ENCODE results near the gene RGS14. TPM values are rescaled to one million over a fixed set of nuclear protein-coding genes. Genes with fewer than 3 reads are reported as not detected.

The RGS14 gene
- total RNA-seq, 4 donors from 2014 or later, result 38.5 to 85.9 (median 68.8) TPM

DNA sequence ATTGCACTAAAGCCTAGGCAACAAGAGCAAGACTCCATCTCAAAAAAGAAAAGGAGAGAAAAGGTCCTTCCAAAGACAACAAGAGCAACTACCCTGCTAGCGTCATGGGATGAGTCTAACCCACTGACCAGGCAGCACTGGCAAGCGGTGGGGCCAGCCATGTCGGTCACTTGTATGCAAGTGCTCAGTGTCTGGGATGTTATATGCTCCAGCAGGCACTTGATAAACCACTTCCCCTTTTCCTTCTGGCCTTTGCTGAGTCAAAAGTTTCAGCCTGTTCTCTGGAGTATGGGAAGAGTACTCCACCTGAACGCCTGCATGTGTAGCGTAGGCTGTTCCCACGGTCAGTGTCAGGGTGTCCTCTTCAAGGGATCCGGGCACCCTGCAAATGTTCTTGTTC, 36.8 kb upstream of the RGS14 start:
- peaks cover 3% of the 10 kb centered on the region for H3K4me1 ChIP-seq
- no peak for DNase-seq (ENCODE audit: low spot score in 2 of 2)
- 89% methylated on average over 7 of the region's 7 CpGs for WGBS
- TF ChIP-seq POLR2A (IDR thresholded peaks at IDR 0.05) (no peak), EP300 (IDR thresholded peaks at IDR 0.05) (no peak), POLR2AphosphoS5 (IDR thresholded peaks at IDR 0.05) (no peak)
- TF ChIP-seq, protein P1, sequence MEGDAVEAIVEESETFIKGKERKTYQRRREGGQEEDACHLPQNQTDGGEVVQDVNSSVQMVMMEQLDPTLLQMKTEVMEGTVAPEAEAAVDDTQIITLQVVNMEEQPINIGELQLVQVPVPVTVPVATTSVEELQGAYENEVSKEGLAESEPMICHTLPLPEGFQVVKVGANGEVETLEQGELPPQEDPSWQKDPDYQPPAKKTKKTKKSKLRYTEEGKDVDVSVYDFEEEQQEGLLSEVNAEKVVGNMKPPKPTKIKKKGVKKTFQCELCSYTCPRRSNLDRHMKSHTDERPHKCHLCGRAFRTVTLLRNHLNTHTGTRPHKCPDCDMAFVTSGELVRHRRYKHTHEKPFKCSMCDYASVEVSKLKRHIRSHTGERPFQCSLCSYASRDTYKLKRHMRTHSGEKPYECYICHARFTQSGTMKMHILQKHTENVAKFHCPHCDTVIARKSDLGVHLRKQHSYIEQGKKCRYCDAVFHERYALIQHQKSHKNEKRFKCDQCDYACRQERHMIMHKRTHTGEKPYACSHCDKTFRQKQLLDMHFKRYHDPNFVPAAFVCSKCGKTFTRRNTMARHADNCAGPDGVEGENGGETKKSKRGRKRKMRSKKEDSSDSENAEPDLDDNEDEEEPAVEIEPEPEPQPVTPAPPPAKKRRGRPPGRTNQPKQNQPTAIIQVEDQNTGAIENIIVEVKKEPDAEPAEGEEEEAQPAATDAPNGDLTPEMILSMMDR (IDR thresholded peaks at IDR 0.05), result no peak
- H3K27me3 ChIP-seq, result no peaks in the 10 kb centered on the region
- no peak overlapping the region for H3K4me3 ChIP-seq
- H3K36me3 ChIP-seq, result no peaks in the 10 kb centered on the region
- H3K9me3 ChIP-seq, result no peaks in the 10 kb centered on the region
- H3K27ac ChIP-seq, result no peak overlapping the region

DNA sequence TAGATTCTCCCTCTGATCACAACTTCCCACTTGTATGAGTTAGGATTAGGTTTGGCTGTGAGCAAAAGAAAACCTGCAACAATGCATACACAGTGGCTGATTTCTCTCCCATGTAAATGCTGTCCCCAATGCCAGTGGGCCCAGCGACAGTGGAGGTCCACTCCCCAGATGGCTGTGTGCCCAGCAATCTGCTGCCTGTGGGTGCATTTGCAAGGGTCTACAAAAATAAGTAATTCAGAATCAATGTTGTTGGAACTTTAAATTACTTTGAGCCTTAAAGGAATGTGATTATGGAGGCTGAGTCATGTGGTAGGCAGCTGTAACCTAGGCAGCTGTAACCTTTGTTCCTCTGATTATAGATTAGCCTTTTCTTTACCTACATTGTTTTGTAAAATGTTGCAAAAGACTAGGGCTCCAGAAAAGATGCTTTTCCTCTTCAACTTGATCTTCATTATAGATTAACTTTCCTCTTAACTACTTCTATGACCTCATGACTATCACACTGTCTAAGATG, 31.8 kb upstream of the RGS14 start:
- TF ChIP-seq POLR2AphosphoS5 (IDR thresholded peaks at IDR 0.05), result no peak
- no peak for TF ChIP-seq POLR2A (IDR thresholded peaks at IDR 0.05)
- no peak for TF ChIP-seq EP300 (IDR thresholded peaks at IDR 0.05)
- TF ChIP-seq, protein P1 (IDR thresholded peaks at IDR 0.05), result no peak
- 80% methylated on average over 1 of the region's 1 CpG for WGBS
- DNase-seq (ENCODE audit: low spot score in 2 of 2), result no peak
- H3K36me3 ChIP-seq, result peaks cover 19% of the 10 kb centered on the region
- no peak overlapping the region for H3K4me3 ChIP-seq
- peaks cover 4% of the 10 kb centered on the region for H3K4me1 ChIP-seq
- H3K27me3 ChIP-seq, result no peaks in the 10 kb centered on the region
- no peaks in the 10 kb centered on the region for H3K9me3 ChIP-seq
- H3K27ac ChIP-seq, result no peak overlapping the region

DNA sequence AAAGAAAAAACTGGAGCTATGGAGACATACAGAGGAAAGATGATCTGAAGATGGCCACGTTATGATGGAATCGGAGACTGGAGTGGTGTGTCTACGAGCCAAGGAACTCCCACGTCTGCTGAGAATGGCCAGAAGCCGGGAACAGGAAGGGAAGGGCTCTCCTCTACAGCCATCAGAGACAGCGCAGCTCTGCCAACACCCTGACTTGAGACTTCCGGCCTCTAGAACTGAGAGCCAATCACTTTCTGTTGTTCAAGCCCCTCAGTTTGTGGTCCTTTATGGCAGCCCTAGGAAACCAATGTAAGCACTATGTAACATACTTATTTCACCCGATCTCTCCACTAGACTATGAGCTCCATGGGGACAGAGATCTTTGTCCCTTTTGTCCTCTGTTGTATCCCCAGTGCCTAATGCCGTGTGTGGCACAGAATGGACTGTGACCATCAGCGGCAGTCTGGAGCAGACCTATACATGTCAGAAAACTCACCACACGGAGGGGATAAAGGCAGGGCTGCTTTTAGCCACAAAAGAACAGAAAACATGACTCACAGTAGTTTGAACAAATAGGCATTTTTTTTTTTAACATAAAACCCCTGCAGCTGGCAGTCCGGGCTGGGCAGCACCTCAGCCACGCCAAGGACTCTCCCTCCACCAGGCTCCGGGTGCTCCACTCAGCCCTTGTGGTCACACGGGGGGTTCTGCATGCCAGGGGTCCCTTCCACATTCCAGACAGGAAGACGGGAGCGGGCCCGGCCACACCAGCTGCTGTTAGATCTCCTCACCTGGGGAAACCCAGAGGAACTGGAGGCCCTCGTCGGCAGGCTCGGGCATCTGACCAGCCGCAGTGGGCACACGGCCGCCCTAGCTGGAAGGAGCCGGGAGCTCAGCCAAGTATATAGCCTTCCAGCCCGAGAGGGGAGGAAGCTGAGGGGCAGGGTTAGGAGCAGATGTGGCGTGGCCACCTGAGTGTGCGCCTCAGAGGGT, 29.9 kb upstream of the RGS14 start:
- DNase-seq (ENCODE audit: low spot score in 2 of 2), result no peak
- Histone ChIP-seq H3K4me3 (no peak overlapping the region), H3K4me1 (peaks cover 4% of the 10 kb centered on the region), H3K9me3 (no peaks in the 10 kb centered on the region), H3K27ac (peak overlapping the region; percentile 64), H3K27me3 (no peaks in the 10 kb centered on the region), H3K36me3 (peaks cover 38% of the 10 kb centered on the region)
- WGBS, result 80% methylated on average over 24 of the region's 28 CpGs
- no peak for TF ChIP-seq POLR2A (IDR thresholded peaks at IDR 0.05)
- no peak for TF ChIP-seq EP300 (IDR thresholded peaks at IDR 0.05)
- TF ChIP-seq POLR2AphosphoS5 (IDR thresholded peaks at IDR 0.05), result no peak
- TF ChIP-seq, protein P1 (IDR thresholded peaks at IDR 0.05), result no peak

DNA sequence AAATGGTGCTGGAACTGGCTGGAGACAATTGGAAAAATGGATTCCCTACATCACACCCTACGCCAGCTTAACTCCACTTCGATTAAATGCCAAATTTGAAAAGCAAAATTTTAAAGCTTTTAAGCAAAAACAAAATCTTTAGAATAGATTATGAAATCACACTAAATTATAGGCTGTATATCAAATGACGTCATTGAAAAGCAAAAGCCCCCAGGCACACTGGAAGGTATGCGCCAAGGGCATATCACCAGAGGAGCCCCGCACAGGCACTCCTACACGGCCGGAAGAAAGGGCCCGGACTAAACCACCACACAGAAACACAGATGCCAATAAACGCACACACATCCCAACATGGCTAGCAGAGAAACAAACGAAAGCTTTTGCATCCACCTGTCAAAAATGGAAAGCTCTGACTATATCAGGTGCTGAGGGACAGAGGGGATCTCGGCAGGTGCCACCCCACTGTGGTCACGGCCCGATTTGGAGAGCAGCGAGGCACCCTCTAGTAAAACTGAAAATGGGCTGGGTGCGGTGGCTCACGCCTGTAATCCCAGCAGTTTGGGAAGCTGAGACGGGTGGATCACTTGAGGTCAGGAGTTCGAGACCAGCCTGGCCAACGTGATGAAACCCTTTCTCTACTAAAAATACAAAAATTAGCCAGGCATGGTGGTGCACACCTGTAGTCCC, 29.0 kb upstream of the RGS14 start:
- Histone ChIP-seq H3K9me3 (no peaks in the 10 kb centered on the region), H3K4me1 (peaks cover 4% of the 10 kb centered on the region), H3K27ac (no peak overlapping the region), H3K27me3 (no peaks in the 10 kb centered on the region), H3K4me3 (no peak overlapping the region), H3K36me3 (peaks cover 46% of the 10 kb centered on the region)
- no peak for TF ChIP-seq EP300 (IDR thresholded peaks at IDR 0.05)
- TF ChIP-seq, protein P1 (IDR thresholded peaks at IDR 0.05), result no peak
- WGBS, result 84% methylated on average over 19 of the region's 19 CpGs
- DNase-seq (ENCODE audit: low spot score in 2 of 2), result no peak

DNA sequence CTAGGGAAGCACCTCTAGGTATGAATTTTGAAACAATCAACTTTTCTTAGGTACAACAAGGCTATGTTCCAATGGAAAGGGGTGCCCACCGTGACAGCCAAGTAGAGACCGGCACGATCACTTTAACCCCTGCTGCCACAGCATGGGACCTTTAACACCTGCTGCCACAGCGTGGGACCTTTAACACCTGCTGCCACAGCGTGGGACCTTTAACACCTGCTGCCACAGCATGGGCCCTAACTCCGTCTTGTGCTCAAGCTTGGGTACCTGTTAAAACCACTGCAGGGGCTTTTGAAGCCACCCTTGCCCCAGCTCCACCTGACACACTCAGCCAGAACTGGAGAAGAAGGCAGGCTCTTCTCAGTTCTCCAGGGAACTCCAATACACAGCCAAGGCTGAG, 27.8 kb upstream of the RGS14 start:
- TF ChIP-seq, protein P1 (IDR thresholded peaks at IDR 0.05), result no peak
- TF ChIP-seq POLR2AphosphoS5 (IDR thresholded peaks at IDR 0.05) (no peak), EP300 (IDR thresholded peaks at IDR 0.05) (no peak), POLR2A (IDR thresholded peaks at IDR 0.05) (no peak)
- 87% methylated on average over 5 of the region's 6 CpGs for whole genome bisulfite sequencing
- Histone ChIP-seq H3K27me3 (no peaks in the 10 kb centered on the region), H3K27ac (no peak overlapping the region), H3K36me3 (peaks cover 58% of the 10 kb centered on the region), H3K9me3 (no peaks in the 10 kb centered on the region), H3K4me1 (peaks cover 4% of the 10 kb centered on the region), H3K4me3 (no peak overlapping the region)
- no peak for DNase-seq (ENCODE audit: low spot score in 2 of 2)
